Measurements from ENCODE around the gene DAPK1.

- TF ChIP-seq, protein P1, sequence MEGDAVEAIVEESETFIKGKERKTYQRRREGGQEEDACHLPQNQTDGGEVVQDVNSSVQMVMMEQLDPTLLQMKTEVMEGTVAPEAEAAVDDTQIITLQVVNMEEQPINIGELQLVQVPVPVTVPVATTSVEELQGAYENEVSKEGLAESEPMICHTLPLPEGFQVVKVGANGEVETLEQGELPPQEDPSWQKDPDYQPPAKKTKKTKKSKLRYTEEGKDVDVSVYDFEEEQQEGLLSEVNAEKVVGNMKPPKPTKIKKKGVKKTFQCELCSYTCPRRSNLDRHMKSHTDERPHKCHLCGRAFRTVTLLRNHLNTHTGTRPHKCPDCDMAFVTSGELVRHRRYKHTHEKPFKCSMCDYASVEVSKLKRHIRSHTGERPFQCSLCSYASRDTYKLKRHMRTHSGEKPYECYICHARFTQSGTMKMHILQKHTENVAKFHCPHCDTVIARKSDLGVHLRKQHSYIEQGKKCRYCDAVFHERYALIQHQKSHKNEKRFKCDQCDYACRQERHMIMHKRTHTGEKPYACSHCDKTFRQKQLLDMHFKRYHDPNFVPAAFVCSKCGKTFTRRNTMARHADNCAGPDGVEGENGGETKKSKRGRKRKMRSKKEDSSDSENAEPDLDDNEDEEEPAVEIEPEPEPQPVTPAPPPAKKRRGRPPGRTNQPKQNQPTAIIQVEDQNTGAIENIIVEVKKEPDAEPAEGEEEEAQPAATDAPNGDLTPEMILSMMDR (IDR thresholded peaks at IDR 0.05), result no peak
- TF ChIP-seq POLR2A (IDR thresholded peaks at IDR 0.05) (no peak), EP300 (IDR thresholded peaks at IDR 0.05; ENCODE audit: low read depth) (no peak), POLR2AphosphoS5 (IDR thresholded peaks at IDR 0.05) (no peak)
Measured at GRCh38 chr9:87587864-87588263, 90.2 kb downstream of the DAPK1 start.

All from transverse colon (tissue), 4 donors.